ENCODE measurements around the gene STX2.

- TF ChIP-seq BCL11A (IDR thresholded peaks at IDR 0.05; ENCODE audit: low read depth, low read length) (no peak), PKNOX1 (IDR thresholded peaks at IDR 0.05) (no peak), EZH2 (IDR thresholded peaks at IDR 0.05; ENCODE audit: borderline replicate concordance, control insufficient read depth, low read depth, low read length) (no peak), CTCF (IDR thresholded peaks at IDR 0.05 in 2 of 3, conservative IDR thresholded peaks at IDR 0.05 in 1 of 3; ENCODE audit: control insufficient read depth in 2 of 3, extremely low read depth in 1 of 3, insufficient read depth in 1 of 3, low read depth in 3 of 3, low read length in 3 of 3) (peak in 2 of 3 experiments; percentile 28 to 41; a peak in 3 of 6 replicates), NR2C1 (IDR thresholded peaks at IDR 0.05) (no peak), ZNF687 (IDR thresholded peaks at IDR 0.05) (no peak), ZBTB33 (IDR thresholded peaks at IDR 0.05) (no peak), HCFC1 (IDR thresholded peaks at IDR 0.05; ENCODE audit: low read length) (no peak)
Measured at GRCh38 chr12:130770413-130771028, 68.5 kb downstream of the STX2 start.

Data from GM12878 (cell line).